Activated T-cell treated with anti-CD3 and anti-CD28 coated beads, Interleukin-2, amount 50 U/mL, for 48 hours (primary cell): ENCODE data around the gene HCN4.
"Not testable (repeated sequence)": the region's sequence is repeated elsewhere in the genome, so short reads cannot be mapped to it uniquely, and the experiment has no call there.

ENCODE experiments used
- DNase-seq, 2 experiments: peaks; one replicate each; pipeline ENCODE4 v3.0.0-alpha.2; 2020

Gene HCN4

DNA sequence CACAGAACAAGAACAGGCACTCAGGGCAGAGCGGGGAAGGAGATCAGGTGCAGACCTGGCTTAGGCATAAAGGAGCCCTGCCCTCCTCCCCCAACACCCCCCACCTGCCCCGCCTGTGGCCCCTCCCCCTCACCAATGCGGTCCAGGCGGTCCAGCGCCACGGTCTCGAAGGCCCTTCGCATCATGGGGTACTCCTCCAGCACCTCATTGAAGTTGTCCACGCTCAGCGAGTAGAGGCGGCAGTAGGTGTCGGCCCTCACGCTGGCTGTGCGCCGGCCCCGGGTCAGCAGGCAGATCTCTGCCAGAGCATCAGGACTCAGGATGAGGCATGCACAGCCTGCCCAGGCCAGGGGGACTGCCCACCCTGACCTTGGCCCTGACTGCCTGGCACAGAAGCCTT lies 44.8 kb downstream of the HCN4 start:
- DNase-seq: no peak

DNA sequence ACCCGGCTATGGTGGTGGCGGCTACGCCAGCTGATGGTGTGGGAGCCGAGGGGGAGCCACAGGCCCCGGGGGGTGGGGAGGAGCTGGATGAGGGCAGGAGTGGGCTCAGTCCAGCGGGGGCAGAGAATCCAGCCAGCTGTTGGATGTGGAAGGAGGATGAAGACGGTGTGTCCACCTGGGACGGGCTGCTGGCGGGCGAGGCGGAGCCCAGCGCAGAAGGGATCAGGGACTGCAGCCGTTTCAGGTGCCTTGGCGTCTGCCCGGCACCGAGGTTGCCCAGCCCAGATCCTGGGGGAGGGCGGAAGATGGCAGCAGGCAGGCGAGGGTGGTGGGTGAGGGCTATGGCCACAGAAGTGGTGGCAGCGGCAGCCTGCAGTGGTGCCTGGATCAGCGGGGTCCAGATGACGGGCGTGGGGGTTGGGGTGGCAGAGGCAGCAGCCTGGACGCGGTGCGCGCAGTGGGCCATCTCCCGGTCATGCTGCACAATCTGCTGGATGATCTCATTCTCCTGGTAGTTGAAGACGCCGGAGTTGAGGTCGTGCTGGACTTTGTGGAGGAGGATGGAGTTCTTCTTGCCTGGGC lies 45.3 kb downstream of the HCN4 start:
- no peak for DNase-seq

DNA sequence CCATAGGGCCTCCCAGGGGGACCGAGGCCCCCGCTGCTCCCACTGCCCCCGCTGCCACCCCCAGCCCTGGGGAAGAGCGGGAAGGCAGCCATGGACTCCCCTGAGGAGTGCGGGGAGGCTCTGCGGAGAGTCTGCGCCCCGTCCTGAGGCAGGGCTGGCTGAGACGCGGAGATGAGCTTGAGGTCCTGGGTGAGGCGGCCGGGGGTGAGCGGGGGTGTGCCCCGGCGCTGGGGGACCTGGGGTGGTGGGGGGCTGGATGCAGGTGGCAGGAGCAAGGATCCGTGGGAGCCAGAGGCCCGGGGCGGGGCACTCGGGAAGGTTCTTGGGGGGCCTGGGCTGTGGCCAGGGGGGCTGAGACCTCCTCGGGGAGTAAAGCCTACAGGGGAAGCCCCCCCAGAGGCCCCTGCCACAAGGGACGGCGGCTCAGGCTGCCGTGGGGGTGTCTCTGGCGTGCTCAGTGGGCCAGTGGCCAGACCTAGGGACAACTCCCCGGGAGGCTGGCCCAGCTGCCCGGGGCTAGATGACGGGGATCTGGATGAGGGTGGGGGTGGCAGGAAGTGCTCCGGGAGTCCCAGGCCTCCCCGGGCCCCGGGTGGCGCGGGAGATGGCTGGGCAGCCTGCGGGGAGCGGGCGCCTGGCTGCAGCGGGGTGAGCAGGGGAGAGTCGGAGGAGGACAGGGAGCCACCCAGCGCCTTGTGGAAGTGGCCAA lies 45.9 kb downstream of the HCN4 start:
- no peak for DNase-seq

DNA sequence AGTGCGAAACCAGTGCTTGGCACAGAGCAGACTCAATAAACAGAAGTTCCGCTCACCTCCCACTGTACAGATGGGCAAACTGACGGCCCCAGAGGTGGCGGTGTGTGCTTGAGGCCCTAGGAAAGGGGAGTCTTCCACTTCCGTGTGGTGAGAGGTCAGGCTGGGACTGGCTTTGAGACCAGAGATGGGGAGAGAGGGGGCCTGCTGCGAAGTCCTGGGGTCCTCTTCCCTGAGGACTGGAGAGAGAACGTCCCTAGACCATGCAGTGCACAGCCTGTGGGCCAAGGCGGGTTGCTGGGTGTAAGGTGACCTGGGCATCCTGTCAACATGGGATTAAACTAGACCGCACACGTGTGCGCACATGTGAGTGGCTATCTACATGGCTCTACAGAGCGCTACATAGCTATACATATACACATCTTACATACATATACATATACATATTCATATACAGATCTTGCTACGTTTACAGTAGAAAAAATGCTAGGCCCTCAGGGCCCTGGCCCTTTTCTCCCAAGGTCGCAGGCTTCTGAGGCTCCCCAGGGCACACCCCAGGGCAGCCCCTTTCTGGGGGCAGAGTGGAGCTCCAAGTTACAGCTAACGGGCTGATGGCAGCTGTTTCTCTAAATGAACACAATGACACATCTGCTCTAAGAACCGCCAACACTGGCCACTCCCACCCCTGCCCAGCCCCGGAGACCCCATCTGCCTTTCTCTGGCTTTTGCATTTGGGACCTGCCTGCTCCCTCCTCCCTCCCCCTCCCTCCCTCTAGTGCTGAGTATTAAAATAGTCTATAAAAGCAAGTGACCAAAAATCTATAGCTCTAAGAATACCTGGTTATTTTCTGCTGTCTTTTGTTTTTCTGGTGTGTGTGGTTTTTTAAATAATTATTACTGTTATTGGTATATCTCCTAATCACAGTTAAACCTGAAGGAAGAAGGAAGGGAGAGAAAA lies 47.0 kb downstream of the HCN4 start:
- DNase-seq: no peak

DNA sequence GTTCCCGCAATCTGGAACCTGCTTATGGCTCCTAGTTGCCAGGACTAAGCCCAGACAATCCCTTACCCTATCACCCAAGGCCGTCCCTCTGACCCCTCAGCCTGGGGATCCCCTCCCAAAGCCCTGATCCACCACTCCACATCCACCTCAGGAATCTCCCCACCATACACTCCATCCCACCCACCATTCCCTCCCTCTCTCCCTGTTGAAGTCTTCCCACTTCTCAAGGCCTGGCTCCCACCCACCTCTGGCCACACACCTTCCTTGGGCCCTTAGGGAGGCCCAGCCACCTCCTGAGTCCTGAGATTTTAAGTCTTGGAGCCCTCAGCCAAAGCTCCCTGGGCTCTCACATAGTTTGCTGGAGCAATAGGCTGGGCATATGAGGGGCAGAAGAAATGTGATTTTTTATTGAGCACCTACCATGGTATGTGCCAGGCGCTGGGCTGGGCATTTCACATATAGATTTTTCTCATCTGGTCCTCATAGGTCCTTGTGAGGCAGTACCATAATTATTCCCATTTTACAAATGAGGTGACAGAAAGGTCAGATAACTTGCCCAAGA lies 48.1 kb downstream of the HCN4 start:
- no peak for DNase-seq

DNA sequence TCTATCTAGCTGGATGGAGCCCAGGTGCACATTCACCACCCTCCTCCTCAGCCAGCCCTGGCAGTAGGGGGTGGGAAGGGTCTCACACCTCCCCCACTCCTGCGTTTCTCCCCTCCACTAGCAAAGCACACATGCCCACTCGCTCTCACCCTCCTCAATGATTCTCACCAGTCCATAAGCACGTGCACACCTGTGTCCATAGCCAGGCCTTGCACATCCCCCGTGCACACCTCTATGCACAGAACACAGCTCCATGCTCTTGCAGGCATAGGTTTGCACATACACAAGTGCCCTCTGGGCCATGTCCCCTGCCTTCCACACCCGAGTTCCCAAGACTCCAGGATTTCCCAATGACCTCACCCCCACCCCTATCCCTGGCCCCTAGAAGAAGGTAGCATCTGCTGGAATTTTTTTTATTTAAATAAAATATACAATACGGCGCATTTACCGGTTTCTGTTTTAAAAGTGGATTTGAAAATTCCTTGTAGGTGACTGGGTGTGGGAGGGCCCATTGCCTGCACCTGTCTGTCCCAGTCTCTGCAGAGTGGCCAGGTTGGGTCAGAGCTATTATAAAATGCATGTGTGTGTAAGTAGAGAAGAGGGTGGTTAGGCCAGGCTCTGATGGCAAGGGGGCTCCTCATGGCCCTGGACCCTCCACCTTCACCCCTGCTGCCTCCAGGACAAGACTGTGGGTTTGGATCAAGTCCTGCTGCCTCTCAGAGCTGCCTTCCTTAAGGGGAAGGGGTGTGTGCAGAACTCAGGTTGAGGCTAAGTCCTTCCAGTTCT lies 49.1 kb downstream of the HCN4 start:
- DNase-seq: no peak

DNA sequence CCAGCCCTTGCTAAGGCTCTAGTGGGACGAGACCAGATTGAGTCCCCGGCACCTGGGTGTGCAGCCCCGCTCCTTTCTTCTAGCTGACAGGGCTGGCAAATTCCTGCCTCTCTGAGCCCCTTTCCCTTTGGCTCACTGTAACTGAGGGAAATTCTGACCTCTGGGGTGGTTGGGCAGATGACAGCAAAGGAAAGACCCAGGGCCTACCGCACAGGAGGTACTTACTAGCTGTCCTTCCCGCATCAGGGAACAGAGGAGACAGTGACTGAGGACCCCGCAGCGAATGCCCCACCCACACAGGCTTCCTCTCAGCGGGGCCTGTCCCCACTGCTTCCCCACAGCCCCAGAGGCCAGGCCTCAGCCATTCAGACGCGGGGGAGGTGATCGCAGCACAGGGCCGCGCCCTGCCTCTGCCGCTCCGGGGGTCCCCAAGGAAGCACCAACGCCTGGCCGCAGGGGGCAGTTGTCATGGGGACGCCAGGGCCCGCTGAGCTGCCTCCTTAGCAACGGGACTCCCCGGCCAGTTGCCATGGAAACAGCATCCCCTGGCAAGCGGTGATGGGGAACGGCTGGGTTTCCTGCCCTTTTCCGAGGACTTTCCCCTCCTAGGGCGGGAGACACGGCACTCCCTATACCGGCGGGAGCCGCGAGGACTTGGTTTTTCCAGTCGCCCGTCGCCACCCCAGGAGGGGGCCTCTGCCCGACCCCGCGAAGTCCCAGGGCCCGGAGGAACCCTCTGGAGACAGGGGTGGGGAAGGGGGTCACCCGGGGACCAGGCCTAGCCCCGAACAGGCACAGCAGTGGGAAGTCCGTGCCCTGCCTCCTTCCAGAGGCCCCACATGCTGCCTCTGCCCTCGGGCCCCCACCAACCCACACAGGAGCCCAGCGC lies 50.1 kb downstream of the HCN4 start:
- DNase-seq: no peak

DNA sequence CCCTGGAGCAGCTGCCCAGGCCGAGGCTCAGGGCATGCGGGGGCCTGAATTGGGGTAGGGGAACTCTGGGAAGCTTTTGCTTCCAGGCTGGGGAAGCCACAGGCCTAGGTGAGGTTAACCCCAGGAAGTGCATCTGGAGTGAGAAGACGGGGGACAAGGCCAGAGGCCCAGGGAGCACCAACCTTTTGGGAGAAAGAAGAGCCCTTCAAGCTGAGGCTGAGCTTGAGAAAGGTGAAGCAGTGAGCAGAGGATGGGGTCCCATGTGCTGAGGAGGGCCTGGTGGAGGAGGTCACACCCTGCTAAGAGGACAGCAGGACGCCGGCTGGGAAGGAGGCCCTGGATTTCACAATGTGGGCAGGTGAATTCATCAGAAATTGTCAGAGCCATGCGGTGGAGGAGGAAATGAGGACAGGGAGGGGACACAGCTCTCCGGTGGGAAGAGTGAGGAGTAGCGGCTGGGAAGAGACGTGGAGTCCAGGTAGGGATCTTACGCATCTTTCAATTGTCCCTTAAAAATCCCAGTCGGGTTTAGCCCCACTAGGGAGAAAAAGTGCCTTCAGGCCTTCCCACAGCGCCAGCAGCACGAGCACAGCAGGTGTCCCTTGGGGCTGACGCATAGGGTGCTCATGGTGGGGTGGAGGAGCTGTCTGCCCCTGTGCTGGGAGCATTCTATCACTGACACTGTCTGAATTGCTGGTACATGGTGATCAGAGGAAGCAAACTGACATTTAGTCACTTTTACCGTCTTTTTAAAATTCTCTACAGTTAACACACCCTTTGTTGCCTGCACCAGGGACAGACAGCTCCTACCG lies 50.9 kb downstream of the HCN4 start:
- no peak for DNase-seq

DNA sequence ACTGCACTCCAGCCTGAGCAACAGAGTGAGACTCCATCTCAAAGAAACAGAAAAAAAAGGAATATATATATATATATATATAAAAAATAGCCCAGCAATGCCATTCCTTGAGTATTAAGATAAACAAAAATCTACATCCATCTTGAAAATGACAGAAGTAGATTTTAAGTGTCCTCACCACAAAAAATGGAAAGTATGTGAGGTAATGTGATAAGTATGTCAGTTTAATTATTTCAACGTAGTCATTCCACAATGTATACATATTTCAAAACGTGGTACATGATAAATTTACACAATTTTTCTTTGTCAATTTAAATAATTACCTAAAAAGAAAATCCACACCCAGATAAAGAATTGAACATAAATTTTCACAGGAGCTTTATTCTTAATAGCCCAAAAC lies 54.9 kb downstream of the HCN4 start:
- no peak for DNase-seq

DNA sequence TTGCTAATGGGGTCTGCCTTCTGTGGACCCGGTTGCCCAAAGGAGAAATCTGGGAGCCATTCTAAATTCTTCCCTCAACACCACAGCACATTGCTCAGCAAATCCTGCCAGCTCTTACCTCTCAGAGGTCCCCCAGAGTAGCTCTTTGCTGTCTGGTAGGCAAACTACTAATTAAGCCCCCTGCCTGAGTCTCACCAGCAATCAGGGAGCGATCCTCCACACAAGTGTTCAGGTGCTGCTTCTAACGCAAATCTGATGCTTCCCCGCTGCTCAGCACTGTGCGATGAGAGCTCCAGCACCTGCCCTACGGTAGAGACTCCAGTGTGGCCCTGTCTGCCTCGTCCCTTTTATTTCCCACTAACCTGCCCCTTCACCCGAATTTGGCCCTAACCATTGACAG lies 60.5 kb downstream of the HCN4 start:
- no peak for DNase-seq

DNA sequence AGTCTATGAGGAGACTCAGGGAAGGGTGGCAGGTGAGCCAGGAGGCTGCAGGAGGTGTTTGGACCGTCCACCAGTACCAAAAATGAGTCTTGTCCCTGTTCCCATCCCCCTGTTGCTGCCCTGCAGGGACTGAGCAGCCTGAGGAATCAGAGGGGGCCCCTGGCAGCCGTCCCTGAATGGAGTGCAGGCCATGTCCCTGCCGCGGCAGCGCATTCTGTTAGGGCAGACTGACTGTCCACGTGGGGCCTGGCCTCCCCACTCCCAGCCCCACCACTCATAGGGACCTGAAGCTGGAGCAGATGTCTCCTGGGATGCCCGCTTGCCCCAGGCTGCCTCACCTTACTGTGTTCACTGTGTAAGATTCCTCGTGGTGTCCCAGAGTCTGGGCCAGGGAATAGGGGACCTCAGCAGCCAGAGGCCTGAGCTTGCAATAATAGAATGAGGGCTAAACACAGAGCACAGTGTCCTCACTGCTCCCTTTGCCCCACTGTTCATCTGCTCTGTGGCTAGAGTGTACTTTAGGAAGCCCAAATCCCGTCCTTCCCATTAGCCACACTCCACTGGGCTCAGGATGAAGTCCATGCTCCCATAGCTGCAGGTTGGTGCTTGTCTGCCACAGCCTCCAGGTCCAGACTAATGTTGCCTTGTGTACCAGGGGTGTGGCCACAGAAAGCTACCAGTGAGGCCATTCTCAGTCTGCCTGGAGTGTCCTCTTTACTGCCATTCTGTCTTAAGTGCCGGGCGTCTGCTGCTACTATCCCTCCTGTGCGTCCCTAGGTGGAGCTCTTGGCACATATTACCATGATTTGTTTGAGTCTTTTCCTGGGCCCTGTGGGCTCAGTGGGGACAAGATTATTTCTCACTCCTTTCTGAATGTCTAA lies 63.2 kb downstream of the HCN4 start:
- DNase-seq: peak; percentile 31 to 36

DNA sequence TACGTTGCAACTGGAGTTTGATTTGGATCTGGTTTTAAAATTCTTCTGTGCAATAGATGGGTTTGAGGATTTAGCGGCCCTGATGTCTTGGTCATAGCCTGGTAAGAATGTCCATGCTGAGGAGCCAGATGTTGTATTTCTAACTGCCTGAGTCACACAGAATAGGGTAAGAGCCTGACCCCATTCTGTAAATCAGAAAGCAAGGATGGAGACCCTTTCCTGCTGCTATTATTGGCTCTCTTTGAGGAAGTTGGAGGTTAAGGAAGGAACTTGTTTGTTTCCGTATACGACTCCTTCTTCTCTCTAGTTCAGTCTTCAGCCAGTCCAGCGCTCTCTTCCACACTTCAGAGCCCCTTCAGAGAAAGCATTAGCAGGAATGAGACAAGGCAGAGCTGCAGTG lies 65.1 kb downstream of the HCN4 start:
- DNase-seq: no peak

DNA sequence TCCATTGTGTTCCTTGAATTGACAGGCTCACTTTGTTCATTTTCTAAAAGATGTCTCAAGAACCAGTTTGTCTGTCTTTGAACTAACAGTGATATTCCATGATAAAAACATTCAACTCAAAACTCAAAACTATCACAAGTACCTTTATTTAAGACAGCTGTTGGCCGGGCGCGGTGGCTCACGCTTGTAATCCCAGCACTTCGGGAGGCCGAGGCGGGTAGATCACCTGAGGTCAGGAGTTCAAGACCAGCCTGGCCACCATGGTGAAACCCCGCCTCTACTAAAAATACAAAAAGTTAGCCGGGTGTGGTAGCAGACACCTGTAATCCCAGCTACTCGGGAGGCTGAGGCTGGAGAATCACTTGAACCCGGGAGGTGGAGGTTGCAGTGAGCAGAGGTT lies 68.5 kb downstream of the HCN4 start:
- not testable (repeated sequence) for DNase-seq

DNA sequence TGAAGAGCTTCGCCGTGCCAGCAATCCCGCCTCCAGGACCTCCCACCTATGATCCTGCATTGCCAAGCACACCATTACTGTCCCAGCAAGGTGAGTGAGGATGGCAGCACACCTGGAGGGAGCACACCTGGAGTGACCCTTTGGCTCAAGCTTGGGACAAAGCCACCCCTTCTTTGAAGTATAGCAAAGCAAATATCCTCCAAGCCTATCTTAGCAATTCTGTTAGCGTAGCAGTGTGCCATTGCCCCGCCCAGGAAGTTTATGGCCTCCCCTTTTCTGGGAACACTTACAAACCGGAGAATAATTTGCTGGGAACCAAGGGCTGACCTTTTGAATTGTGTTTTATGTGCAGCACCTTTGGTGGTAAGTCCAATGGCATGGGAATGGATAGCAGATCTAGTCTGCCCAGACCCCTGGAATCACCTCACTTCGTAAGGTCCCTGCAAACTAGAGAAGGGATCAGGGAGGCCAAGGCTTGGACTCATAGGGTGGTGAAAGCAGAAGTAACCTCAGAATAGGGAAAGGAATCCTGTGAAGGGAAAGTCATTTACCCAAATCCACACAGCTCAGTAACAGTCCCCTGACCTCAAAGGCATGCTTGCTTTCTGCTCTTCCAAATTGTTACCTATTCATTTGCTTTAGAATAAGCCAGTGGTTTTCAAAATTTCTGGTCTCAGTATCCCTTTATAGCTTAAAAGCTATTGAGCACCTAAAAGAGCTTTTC lies 70.1 kb downstream of the HCN4 start:
- no peak for DNase-seq

DNA sequence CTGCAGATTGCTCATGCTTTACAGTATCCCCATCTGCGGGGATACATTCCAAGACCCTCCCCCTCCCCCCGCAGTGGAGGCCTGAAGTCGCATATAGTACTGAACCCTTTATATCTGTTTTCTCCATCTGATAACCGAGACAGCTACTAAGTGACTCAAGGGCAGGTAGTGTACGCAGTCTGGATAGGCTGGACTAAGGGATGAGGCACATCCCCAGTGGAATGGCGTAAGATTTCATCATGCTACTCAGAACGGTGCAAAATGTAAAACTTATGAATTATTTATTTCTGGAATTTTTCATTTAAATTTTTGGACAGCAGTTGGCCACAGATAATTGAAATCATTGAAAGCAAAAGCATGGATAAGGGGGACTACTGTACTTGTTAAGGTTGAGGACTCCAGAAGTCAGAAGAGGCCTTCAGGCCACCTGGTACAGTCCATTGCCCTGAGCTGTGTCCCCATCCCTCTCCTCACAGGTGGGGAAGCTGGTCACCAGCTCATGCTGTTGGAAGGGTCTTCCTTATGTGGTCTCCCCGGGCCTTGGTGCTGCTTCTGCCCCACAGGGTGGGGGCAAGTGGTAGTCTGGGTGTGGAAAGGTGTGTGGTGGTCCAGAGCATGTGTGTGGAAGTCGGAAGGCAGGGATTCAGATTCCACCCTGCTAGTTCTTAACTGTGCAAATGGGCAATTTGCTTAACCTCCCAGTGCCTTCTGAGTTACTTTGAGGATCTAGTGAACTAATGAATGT lies 72.0 kb downstream of the HCN4 start:
- DNase-seq: no peak

DNA sequence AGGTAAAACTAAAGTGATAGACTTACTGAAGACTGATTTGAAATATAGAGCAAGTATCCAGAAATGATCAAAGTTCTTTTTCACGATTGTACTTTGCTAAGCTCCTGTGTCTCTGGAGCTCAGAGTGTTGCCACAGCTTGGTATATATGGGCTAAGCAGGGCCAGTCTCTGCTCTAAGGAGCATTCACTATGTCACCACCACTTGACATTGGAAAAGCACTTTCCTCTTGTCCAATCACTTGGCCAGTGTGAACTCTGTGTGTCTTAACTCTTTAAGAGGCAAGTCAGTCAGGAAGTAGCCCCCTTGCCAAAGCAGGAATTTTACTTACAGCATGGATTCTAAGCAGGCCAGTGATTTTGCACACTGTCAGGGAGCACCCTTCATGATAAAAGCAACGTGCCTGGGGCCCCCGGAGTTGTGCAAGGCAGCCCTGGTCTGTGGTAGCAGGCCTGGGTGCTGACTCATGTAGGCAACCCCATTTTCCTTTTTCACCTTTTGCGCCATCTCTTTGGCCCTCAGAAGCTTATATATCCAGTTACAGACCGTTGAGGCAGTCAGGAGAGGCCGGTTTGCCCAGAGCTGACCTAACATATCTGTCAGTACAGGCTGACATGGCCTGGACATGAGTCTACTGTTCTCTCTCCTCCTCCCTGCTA lies 73.0 kb downstream of the HCN4 start:
- DNase-seq: no peak

DNA sequence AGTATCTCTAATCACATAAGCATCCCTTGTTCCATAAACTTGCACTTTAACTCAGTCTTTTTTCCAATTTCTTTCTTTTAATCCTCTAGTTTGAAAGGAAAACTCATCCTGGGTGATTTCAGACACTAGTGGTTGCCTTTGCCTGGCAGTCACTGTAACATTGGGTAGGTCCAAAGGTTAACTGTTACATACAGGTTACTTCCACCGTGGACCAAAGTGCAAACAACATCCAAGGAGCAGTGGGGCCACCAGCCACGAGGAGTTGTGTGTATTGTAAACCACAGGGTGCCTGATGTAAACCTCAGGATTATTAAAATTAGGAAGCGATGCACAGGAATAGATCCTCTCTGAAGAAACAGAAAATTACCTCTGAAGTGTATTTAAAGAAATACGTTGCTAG lies 75.0 kb downstream of the HCN4 start:
- DNase-seq: no peak

DNA sequence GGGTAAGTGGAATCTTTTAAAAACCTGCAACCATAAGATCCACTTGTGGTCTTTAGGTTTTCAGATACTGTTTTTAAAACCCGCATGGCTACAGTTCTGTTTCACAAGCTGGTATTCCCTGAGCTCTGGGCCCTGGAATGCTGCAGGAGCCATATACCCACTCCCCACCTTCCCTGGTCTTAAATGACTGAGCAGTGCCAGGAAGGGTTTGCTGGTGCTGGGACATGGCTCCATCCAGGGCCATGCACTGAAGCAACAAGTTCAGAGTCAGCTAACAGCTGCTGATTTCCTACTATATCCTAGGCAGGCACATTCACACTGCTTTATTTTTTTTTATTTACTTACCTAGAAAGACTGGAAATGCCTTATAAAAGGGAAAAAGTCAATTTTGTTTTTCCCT lies 77.3 kb downstream of the HCN4 start:
- DNase-seq: no peak
